Measurements from ENCODE around the gene SFMBT2.

Gene SFMBT2

DNA sequence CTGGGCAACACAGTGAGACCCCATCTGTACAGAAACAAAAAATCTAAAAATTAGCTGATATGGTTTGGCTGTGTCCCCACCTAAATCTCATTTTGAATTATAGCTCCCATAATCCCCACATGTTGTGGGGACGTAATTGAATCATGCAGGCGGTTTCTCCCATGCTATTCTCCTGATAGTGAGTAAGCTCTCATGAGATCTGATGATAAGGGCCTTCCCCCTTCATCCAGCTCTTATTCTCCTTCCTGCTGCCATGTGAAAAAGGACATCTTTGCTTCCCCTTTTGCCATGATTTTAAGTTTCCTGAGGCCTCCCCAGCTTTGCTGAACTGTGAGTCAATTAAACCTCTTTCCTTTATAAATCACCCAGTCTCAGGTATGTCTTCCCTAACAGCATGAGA is 136.5 kb downstream of the SFMBT2 start:
- no peaks in the 10 kb centered on the region for H3K36me3 ChIP-seq (ENCODE audit: control insufficient read depth, low read length)

DNA sequence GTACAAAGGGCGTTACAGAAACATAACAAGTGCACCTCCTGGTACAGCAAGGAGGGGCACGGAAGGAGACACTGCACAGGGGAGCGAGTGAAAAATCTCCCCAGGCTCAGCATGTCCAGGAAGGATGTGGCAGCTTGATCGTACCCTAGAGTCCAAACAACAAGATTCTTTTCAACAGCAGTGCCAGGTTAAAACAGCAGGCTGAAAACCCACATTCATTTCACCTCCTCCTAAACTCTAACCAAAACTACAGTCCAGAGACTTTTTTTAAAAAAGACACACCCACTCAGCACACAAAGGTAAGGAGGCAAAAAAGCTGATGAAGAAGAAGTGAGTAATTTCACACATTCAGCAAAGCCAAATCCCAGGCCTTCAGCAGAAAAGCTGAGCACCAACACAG is 138.8 kb downstream of the SFMBT2 start:
- Histone ChIP-seq H3K4me2 (ENCODE audit: low read length) (no peak overlapping the region), H3K4me3 (ENCODE audit: low read length) (no peak overlapping the region), H3F3A (ENCODE audit: control insufficient read depth, insufficient read depth) (no peaks in the 10 kb centered on the region), H3K36me3 (ENCODE audit: control insufficient read depth, low read length) (no peaks in the 10 kb centered on the region), H3K27me3 (ENCODE audit: control insufficient read depth, low read length) (no peaks in the 10 kb centered on the region), H3K27ac (ENCODE audit: low read depth, low read length) (no peak overlapping the region), H3K9me3 (ENCODE audit: control insufficient read depth, insufficient read depth, low read length) (no peaks in the 10 kb centered on the region), H3K4me1 (ENCODE audit: control insufficient read depth, low read length) (no peaks in the 10 kb centered on the region), H3K9me2 (replicated peaks; ENCODE audit: control insufficient read depth, low read length) (no peaks in the 10 kb centered on the region), H3K79me2 (ENCODE audit: control insufficient read depth, low read length) (no peaks in the 10 kb centered on the region), H4K20me1 (ENCODE audit: control insufficient read depth, insufficient read depth, low read depth, low read length) (no peaks in the 10 kb centered on the region)
- TF ChIP-seq EZH2phosphoT487 (IDR thresholded peaks at IDR 0.05; ENCODE audit: borderline replicate concordance, low read length) = no peak
- TF ChIP-seq, protein P1, sequence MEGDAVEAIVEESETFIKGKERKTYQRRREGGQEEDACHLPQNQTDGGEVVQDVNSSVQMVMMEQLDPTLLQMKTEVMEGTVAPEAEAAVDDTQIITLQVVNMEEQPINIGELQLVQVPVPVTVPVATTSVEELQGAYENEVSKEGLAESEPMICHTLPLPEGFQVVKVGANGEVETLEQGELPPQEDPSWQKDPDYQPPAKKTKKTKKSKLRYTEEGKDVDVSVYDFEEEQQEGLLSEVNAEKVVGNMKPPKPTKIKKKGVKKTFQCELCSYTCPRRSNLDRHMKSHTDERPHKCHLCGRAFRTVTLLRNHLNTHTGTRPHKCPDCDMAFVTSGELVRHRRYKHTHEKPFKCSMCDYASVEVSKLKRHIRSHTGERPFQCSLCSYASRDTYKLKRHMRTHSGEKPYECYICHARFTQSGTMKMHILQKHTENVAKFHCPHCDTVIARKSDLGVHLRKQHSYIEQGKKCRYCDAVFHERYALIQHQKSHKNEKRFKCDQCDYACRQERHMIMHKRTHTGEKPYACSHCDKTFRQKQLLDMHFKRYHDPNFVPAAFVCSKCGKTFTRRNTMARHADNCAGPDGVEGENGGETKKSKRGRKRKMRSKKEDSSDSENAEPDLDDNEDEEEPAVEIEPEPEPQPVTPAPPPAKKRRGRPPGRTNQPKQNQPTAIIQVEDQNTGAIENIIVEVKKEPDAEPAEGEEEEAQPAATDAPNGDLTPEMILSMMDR (IDR thresholded peaks at IDR 0.05; ENCODE audit: low read depth, low read length, poor library complexity, severe bottlenecking) = no peak

More for the DNA sequence above, 136.5 kb downstream of the SFMBT2 start:
- TF ChIP-seq, protein P1 (IDR thresholded peaks at IDR 0.05; ENCODE audit: low read depth, low read length, poor library complexity, severe bottlenecking) = no peak
- TF ChIP-seq EZH2phosphoT487 (IDR thresholded peaks at IDR 0.05; ENCODE audit: borderline replicate concordance, low read length) = no peak
- Histone ChIP-seq H3K9me3 (ENCODE audit: control insufficient read depth, insufficient read depth, low read length) (no peaks in the 10 kb centered on the region), H3K4me2 (ENCODE audit: low read length) (no peak overlapping the region), H3K27ac (ENCODE audit: low read depth, low read length) (no peak overlapping the region), H3K79me2 (ENCODE audit: control insufficient read depth, low read length) (no peaks in the 10 kb centered on the region), H3F3A (ENCODE audit: control insufficient read depth, insufficient read depth) (no peaks in the 10 kb centered on the region), H3K27me3 (ENCODE audit: control insufficient read depth, low read length) (no peaks in the 10 kb centered on the region), H3K9me2 (replicated peaks; ENCODE audit: control insufficient read depth, low read length) (no peaks in the 10 kb centered on the region), H3K4me1 (ENCODE audit: control insufficient read depth, low read length) (no peaks in the 10 kb centered on the region), H4K20me1 (ENCODE audit: control insufficient read depth, insufficient read depth, low read depth, low read length) (no peaks in the 10 kb centered on the region), H3K4me3 (ENCODE audit: low read length) (no peak overlapping the region)

DNA sequence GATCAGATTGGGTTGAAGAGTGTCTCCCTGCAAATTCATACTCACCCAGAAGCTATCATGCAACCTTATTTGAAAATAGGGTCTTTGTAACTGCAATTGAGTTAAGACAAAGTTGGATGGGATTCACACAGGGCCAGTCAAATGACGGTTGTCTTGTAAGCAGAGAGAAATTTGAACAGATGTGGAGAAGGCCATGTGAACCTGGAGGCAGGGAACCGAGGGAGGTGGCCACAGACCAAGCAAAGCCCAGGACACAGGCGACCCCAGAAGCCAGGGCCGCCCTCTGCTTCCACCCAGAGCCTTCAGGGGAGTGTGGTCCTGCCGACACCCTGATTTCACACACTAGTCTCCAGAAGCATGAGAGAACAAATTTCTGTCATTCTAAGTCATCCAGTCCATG is 140.8 kb downstream of the SFMBT2 start:
- Histone ChIP-seq H4K20me1 (ENCODE audit: control insufficient read depth, insufficient read depth, low read depth, low read length) (no peaks in the 10 kb centered on the region), H3K9me3 (ENCODE audit: control insufficient read depth, insufficient read depth, low read length) (no peaks in the 10 kb centered on the region), H3K9me2 (replicated peaks; ENCODE audit: control insufficient read depth, low read length) (no peaks in the 10 kb centered on the region), H3K4me2 (ENCODE audit: low read length) (no peak overlapping the region), H3K36me3 (ENCODE audit: control insufficient read depth, low read length) (no peaks in the 10 kb centered on the region), H3K4me1 (ENCODE audit: control insufficient read depth, low read length) (no peaks in the 10 kb centered on the region), H3K4me3 (ENCODE audit: low read length) (no peak overlapping the region), H3K27me3 (ENCODE audit: control insufficient read depth, low read length) (no peaks in the 10 kb centered on the region), H3K79me2 (ENCODE audit: control insufficient read depth, low read length) (no peaks in the 10 kb centered on the region), H3K27ac (ENCODE audit: low read depth, low read length) (no peak overlapping the region), H3F3A (ENCODE audit: control insufficient read depth, insufficient read depth) (no peaks in the 10 kb centered on the region)
- no peak for TF ChIP-seq EZH2phosphoT487 (IDR thresholded peaks at IDR 0.05; ENCODE audit: borderline replicate concordance, low read length)
- TF ChIP-seq, protein P1 (IDR thresholded peaks at IDR 0.05; ENCODE audit: low read depth, low read length, poor library complexity, severe bottlenecking) = no peak

DNA sequence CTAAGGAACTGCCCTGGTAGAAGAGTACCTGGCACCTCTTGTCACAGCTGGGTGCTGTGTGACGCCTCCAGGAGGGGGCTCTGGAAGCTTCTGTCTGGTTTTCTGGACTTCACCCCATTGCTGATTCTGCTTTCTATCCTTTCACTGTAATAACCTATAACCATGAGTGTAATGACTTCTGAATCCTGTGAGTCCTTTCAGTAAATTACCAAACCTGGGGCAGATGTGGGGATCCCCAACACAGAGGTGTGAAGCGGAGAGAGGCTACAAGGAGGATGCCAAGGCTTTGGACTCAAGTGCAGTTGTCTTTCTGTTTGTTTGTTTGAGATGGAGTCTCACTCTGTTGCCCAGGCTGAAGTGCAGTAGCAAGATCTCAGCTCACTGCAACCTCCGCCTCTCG is 143.7 kb downstream of the SFMBT2 start:
- Histone ChIP-seq H3K4me3 (ENCODE audit: low read length) (no peak overlapping the region), H3K27ac (ENCODE audit: low read depth, low read length) (no peak overlapping the region), H3K4me2 (ENCODE audit: low read length) (no peak overlapping the region), H3K9me3 (ENCODE audit: control insufficient read depth, insufficient read depth, low read length) (no peaks in the 10 kb centered on the region), H3K79me2 (ENCODE audit: control insufficient read depth, low read length) (no peaks in the 10 kb centered on the region), H3K4me1 (ENCODE audit: control insufficient read depth, low read length) (no peaks in the 10 kb centered on the region), H3K9me2 (replicated peaks; ENCODE audit: control insufficient read depth, low read length) (no peaks in the 10 kb centered on the region), H3K36me3 (ENCODE audit: control insufficient read depth, low read length) (no peaks in the 10 kb centered on the region), H3F3A (ENCODE audit: control insufficient read depth, insufficient read depth) (no peaks in the 10 kb centered on the region), H3K27me3 (ENCODE audit: control insufficient read depth, low read length) (no peaks in the 10 kb centered on the region), H4K20me1 (ENCODE audit: control insufficient read depth, insufficient read depth, low read depth, low read length) (no peaks in the 10 kb centered on the region)
- no peak for TF ChIP-seq EZH2phosphoT487 (IDR thresholded peaks at IDR 0.05; ENCODE audit: borderline replicate concordance, low read length)
- TF ChIP-seq, protein P1 (IDR thresholded peaks at IDR 0.05; ENCODE audit: low read depth, low read length, poor library complexity, severe bottlenecking) = no peak
